Measurements from ENCODE around the gene MPP3. TPM values are rescaled to one million over a fixed set of nuclear protein-coding genes. Genes with fewer than 3 reads are reported as not detected.

The MPP3 gene
- total RNA-seq, 1 donor from 2014 or later: 30.2 TPM

GRCh38 chr17:43879723-43880419 is 46.9 kb upstream of the MPP3 start:
- TF ChIP-seq CTCF (IDR thresholded peaks at IDR 0.05) (no peak), POLR2A (IDR thresholded peaks at IDR 0.05) (no peak), POLR2AphosphoS5 (IDR thresholded peaks at IDR 0.05; ENCODE audit: insufficient read depth in 1 of 2, low read depth in 1 of 2) (no peak)
- no peak overlapping the region for H3K4me3 ChIP-seq
- H3K36me3 ChIP-seq: peaks cover 0 to 4% of the 10 kb centered on the region in 2 donors
- no peak for DNase-seq (ENCODE audit: extremely low spot score in 2 of 2)
- H3K27me3 ChIP-seq: no peaks in the 10 kb centered on the region
- no peaks in the 10 kb centered on the region for H3K4me1 ChIP-seq
- intact Hi-C loops (cut with DNase I): no loop called here
- H3K27ac ChIP-seq: no peak overlapping the region
- no peaks in the 10 kb centered on the region for H3K9me3 ChIP-seq

- H3K27ac ChIP-seq: no peak overlapping the region
- intact Hi-C loops (cut with DNase I): no loop called here
Measured at GRCh38 chr17:43878260-43879175, 45.6 kb upstream of the MPP3 start.

GRCh38 chr17:43877451-43878155 is 44.7 kb upstream of the MPP3 start:
- no peak overlapping the region for H3K27ac ChIP-seq
- no peaks in the 10 kb centered on the region for H3K9me3 ChIP-seq
- H3K27me3 ChIP-seq: no peaks in the 10 kb centered on the region
- no peaks in the 10 kb centered on the region for H3K4me1 ChIP-seq
- H3K36me3 ChIP-seq: peaks cover 0 to 4% of the 10 kb centered on the region in 2 donors
- no peak for TF ChIP-seq POLR2A (IDR thresholded peaks at IDR 0.05)
- no peak for TF ChIP-seq POLR2AphosphoS5 (IDR thresholded peaks at IDR 0.05; ENCODE audit: insufficient read depth in 1 of 2, low read depth in 1 of 2)
- TF ChIP-seq CTCF (IDR thresholded peaks at IDR 0.05): no peak
- DNase-seq (ENCODE audit: extremely low spot score in 2 of 2): no peak
- intact Hi-C loops (cut with DNase I): no loop called here
- no peak overlapping the region for H3K4me3 ChIP-seq

More at GRCh38 chr17:43878260-43879175, 45.6 kb upstream of the MPP3 start:
- H3K4me3 ChIP-seq: no peak overlapping the region
- H3K4me1 ChIP-seq: no peaks in the 10 kb centered on the region
- peaks cover 0 to 4% of the 10 kb centered on the region in 2 donors for H3K36me3 ChIP-seq
- H3K9me3 ChIP-seq: no peaks in the 10 kb centered on the region
- TF ChIP-seq POLR2AphosphoS5 (IDR thresholded peaks at IDR 0.05; ENCODE audit: insufficient read depth in 1 of 2, low read depth in 1 of 2) (peak in 1 of 2 donors; percentile 23), POLR2A (IDR thresholded peaks at IDR 0.05) (no peak), CTCF (IDR thresholded peaks at IDR 0.05) (peak; percentile 76 to 94 (median 80))
- DNase-seq (ENCODE audit: extremely low spot score in 2 of 2): no peak
- no peaks in the 10 kb centered on the region for H3K27me3 ChIP-seq

- DNase-seq (ENCODE audit: extremely low spot score in 2 of 2): no peak
- no peak overlapping the region for H3K4me3 ChIP-seq
- intact Hi-C loops (cut with DNase I): no loop called here
Measured at GRCh38 chr17:43877031-43877430, 44.1 kb upstream of the MPP3 start.

More at GRCh38 chr17:43877031-43877430, 44.1 kb upstream of the MPP3 start:
- Histone ChIP-seq H3K36me3 (peaks cover 0 to 4% of the 10 kb centered on the region in 2 donors), H3K27me3 (no peaks in the 10 kb centered on the region), H3K9me3 (no peaks in the 10 kb centered on the region), H3K4me1 (no peaks in the 10 kb centered on the region), H3K27ac (no peak overlapping the region)
- TF ChIP-seq POLR2AphosphoS5 (IDR thresholded peaks at IDR 0.05; ENCODE audit: insufficient read depth in 1 of 2, low read depth in 1 of 2) (no peak), CTCF (IDR thresholded peaks at IDR 0.05) (no peak), POLR2A (IDR thresholded peaks at IDR 0.05) (no peak)
